ENCODE results near the gene SUN2. TPM values are rescaled to one million over a fixed set of nuclear protein-coding genes. Genes with fewer than 3 reads are reported as not detected.
A peak's percentile ranks its signal among the peaks of the same experiment; 100 is the strongest.

Gene SUN2
- total and polyA plus RNA-seq, 8 donors = 25.3 to 387 (median 117) TPM

DNA sequence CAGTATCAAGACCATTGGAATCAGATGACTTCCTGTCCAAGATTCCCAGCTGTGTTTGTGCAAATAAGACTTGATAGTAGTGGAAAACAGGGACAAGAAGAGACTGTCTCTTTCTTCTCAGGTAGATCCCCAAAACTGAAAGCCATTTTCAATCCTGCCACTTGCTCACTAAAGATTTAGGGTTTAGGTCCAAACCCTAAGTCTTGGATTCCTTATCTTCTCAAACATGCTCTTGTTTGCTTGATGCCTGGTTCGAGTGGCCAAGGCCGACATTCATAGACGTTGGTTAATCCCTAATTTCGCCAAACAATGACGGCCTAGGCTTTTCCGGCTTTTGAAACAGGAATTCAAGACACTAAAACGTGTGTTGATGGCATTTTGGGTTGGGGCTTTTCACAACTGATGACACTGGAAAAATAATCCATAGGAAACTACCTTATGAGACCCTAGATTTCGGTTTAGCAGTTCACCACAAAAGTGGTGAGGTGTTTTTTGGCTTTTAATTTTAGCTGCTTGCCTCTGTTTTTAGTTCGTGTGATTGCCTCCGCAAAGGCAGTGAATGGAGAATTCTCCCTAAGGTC is 51.1 kb downstream of the SUN2 start:
- WGBS, 5 donors = 5 to 11% (median 7%) methylated on average over 10 of the region's 10 CpGs
- Histone ChIP-seq H3K27me3 (no peaks in the 10 kb centered on the region), H3K4me3 (peak overlapping the region; percentile 29 to 41 (median 35)), H3K27ac (peak overlapping the region; percentile 80 to 100 (median 96)), H3K36me3 (peaks cover 0 to 8% (median 3%) of the 10 kb centered on the region in 4 donors), H3K4me1 (peaks cover 41 to 52% (median 47%) of the 10 kb centered on the region in 4 donors), H3K9me3 (no peaks in the 10 kb centered on the region)
- intact Hi-C loops (cut with DNase I; ENCODE audit: low total_unique reads) = no loop called here
- no peak for TF ChIP-seq CTCF (IDR thresholded peaks at IDR 0.05)
- no peak for TF ChIP-seq EP300 (IDR thresholded peaks at IDR 0.05)
- TF ChIP-seq POLR2AphosphoS5 (IDR thresholded peaks at IDR 0.05) = no peak
- no peak for TF ChIP-seq POLR2A (IDR thresholded peaks at IDR 0.05)
- DNase-seq = peak in 1 of 2 donors; percentile 42

GRCh38 chr22:38700789-38701628 is 54.8 kb downstream of the SUN2 start, which contains the start of gene JOSD1:
Gene JOSD1 (minus strand): TSS chr22:38700943. CDS start chr22:38699987, 956 bp downstream.
- peak within 1 kb of the TSS; percentile 59 to 85 (median 70) for H3K4me3 ChIP-seq
- intact Hi-C loops (cut with DNase I; ENCODE audit: low total_unique reads) = no loop called here
- WGBS, 5 donors = 0 to 2% (median 0%) methylated on average over 23 to 94 of the region's 94 CpGs
- H3K4me1 ChIP-seq = peaks cover 53 to 59% (median 56%) of the 10 kb centered on the region in 4 donors
- DNase-seq = peak; percentile 98
- peak; percentile 98 to 100 (median 99) for TF ChIP-seq POLR2AphosphoS5 (IDR thresholded peaks at IDR 0.05)
- no peak for TF ChIP-seq CTCF (IDR thresholded peaks at IDR 0.05)
- peak in 2 of 4 donors; percentile 60 to 84 for TF ChIP-seq POLR2A (IDR thresholded peaks at IDR 0.05)
- TF ChIP-seq EP300 (IDR thresholded peaks at IDR 0.05) = peak; percentile 60
- H3K36me3 ChIP-seq = no peaks in the 10 kb centered on the region
- H3K27me3 ChIP-seq = no peaks in the 10 kb centered on the region
- H3K9me3 ChIP-seq = no peaks in the 10 kb centered on the region
- peak within 1 kb of the TSS; percentile 96 to 100 (median 99) for H3K27ac ChIP-seq

DNA sequence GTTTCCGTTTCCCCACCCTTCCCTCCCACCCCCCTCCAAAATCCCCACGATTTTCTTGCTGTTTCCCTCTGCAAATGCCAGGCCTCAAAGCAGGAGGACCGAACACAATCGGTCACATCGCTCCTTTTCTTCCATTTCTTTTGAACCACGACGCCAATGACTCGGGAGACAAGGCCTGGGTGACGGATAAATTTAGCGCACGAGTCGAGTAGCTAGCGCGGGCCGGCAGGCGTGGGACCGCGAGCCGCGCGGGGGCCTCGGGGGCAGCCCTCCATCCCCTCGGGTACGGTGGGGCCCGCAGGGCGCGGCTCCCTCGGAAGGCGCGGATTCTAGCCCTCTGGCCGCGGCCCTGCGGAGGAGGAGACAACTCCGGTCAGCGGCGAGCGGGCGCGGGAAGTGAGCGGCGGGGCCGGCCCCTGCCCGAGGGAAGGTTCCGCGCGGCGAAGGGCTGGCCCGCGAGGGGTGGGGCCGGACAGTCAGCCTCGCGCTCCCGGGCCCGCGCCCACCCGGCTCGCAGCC is 55.5 kb downstream of the SUN2 start:
- H3K4me3 ChIP-seq = peak overlapping the region; percentile 59 to 85 (median 70)
- 0 to 1% (median 0%) methylated on average over 31 to 57 of the region's 57 CpGs for WGBS, 5 donors
- intact Hi-C loops (cut with DNase I; ENCODE audit: low total_unique reads) = no loop called here

More for the DNA sequence above, 55.5 kb downstream of the SUN2 start:
- H3K27ac ChIP-seq = peak overlapping the region; percentile 96 to 100 (median 99)
- no peaks in the 10 kb centered on the region for H3K36me3 ChIP-seq
- H3K27me3 ChIP-seq = no peaks in the 10 kb centered on the region
- no peaks in the 10 kb centered on the region for H3K9me3 ChIP-seq
- no peak for TF ChIP-seq EP300 (IDR thresholded peaks at IDR 0.05)
- TF ChIP-seq POLR2AphosphoS5 (IDR thresholded peaks at IDR 0.05) = no peak
- TF ChIP-seq POLR2A (IDR thresholded peaks at IDR 0.05) = no peak
- no peak for TF ChIP-seq CTCF (IDR thresholded peaks at IDR 0.05)
- DNase-seq = peak in 1 of 2 donors; percentile 79
- peaks cover 60 to 65% (median 63%) of the 10 kb centered on the region in 4 donors for H3K4me1 ChIP-seq
